Endothelial cell of umbilical vein (primary cell): ENCODE data around the gene KCNQ1OT1. TPM values are rescaled to one million over a fixed set of nuclear protein-coding genes. Genes with fewer than 3 reads are reported as not detected.

ENCODE experiments used
- BruUV-seq: library from RNA; stranded (reverse); fragments of 400-500 nt; replicated peaks from 2 replicates; lab custom pipeline; 2021; lab: Mats Ljungman, UMichigan
- CTCF ChIA-PET: fragments of 300-600, 350-600 bp; sonication (Branson Sonifier 250); formaldehyde crosslinking; loops from one replicate; lab custom pipeline; 2021; ENCODE audit warnings: antibody characterized with exemption, inconsistent platforms; lab: Charles Lee
- POLR2A ChIA-PET: fragments of 300-600, 350-600 bp; sonication (Branson Sonifier 250); formaldehyde crosslinking; loops from one replicate; lab custom pipeline; 2021; ENCODE audit warnings: antibody characterized with exemption, inconsistent platforms; lab: Charles Lee
- DNase-seq: peaks from one replicate; pipeline ENCODE4 v3.0.0-alpha.2; 2011; ENCODE audit warnings: low read depth, low spot score
- FAIRE-seq: peaks from 2 replicates; lab custom pipeline; 2011; peaks lifted over from hg19 to GRCh38; lab: Jason Lieb, UNC
- H2AFZ ChIP-seq: 2 replicates; pipeline ENCODE4 v1.6.0; 2012; ENCODE audit warnings: low read depth, low read length, control low read depth, inconsistent platforms
- H3K27ac ChIP-seq: 2 replicates; pipeline ENCODE4 v1.5.1; 2011; ENCODE audit warnings: low read depth, mild to moderate bottlenecking, control low read depth, low read length, moderate library complexity; ENCODE audit not compliant: insufficient read depth
- H3K27me3 ChIP-seq, 2 experiments: 2 replicates each; pipeline versions ENCODE4 v1.6.0 to v1.6.1; 2011; ENCODE audit warnings: low read length in 2 of 2, mixed read lengths in 1 of 2; ENCODE audit not compliant: control insufficient read depth in 2 of 2, insufficient read depth in 2 of 2
- H3K36me3 ChIP-seq, 2 experiments: 2 replicates in 1 of 2; 3 replicates in 1 of 2; pipeline ENCODE4 v1.5.1; 2011; ENCODE audit warnings: low read length in 2 of 2, mild to moderate bottlenecking in 1 of 2, moderate library complexity in 1 of 2; ENCODE audit not compliant: control insufficient read depth in 2 of 2, insufficient read depth in 2 of 2; ENCODE audit errors: extremely low read depth in 1 of 2
- H3K4me1 ChIP-seq: 3 replicates; pipeline ENCODE4 v1.5.1; 2011; ENCODE audit warnings: mild to moderate bottlenecking, low read length; ENCODE audit not compliant: control insufficient read depth, insufficient read depth; ENCODE audit errors: extremely low read depth
- H3K4me2 ChIP-seq: 2 replicates; pipeline ENCODE4 v1.6.1; 2011; ENCODE audit warnings: low read length, control low read depth, mixed read lengths; ENCODE audit not compliant: insufficient read depth
- H3K4me3 ChIP-seq, 3 experiments: fragments of 200-600 bp in 1 of 3; sonication (generic), shearing (Covaris generic) in 1 of 3; replicated peaks in 1 of 3; 2 replicates each; pipeline ENCODE4 v1.5.1; 2011 to 2016; ENCODE audit warnings: control low read depth in 3 of 3, low read length in 3 of 3, mild to moderate bottlenecking in 2 of 3, inconsistent platforms in 1 of 3, low read depth in 1 of 3, moderate library complexity in 1 of 3; ENCODE audit not compliant: insufficient read depth in 1 of 3
- H3K79me2 ChIP-seq: 2 replicates; pipeline ENCODE4 v1.6.0; 2012; ENCODE audit warnings: low read length, inconsistent platforms; ENCODE audit not compliant: control insufficient read depth, insufficient read depth
- H3K9ac ChIP-seq: replicated peaks from 2 replicates; pipeline ENCODE3; 2011; ENCODE audit warnings: low read length, control low read depth; ENCODE audit not compliant: insufficient read depth; ENCODE audit errors: extremely low read depth
- H3K9me1 ChIP-seq: replicated peaks from 3 replicates; pipeline ENCODE4 v1.6.0; 2011; ENCODE audit warnings: mild to moderate bottlenecking, low read length; ENCODE audit not compliant: control insufficient read depth, insufficient read depth; ENCODE audit errors: extremely low read depth
- H3K9me3 ChIP-seq: replicated peaks from 2 replicates; pipeline ENCODE4 v1.5.1; 2012; ENCODE audit warnings: low read length, inconsistent platforms; ENCODE audit not compliant: control insufficient read depth, insufficient read depth
- H4K20me1 ChIP-seq: replicated peaks from 2 replicates; pipeline ENCODE3; 2011; ENCODE audit warnings: mild to moderate bottlenecking, low read length; ENCODE audit not compliant: control insufficient read depth, insufficient read depth; ENCODE audit errors: extremely low read depth
- EZH2 ChIP-seq: IDR thresholded peaks from 2 replicates; pipeline ENCODE4 v1.6.1; 2012; ENCODE audit warnings: borderline replicate concordance, low read depth, mild to moderate bottlenecking, moderate library complexity, low read length, inconsistent platforms; ENCODE audit not compliant: severe bottlenecking
- FOS ChIP-seq: IDR thresholded peaks from 2 replicates; pipeline ENCODE4 v1.6.1; 2011; ENCODE audit warnings: mild to moderate bottlenecking, low read length, moderate library complexity, borderline replicate concordance; ENCODE audit not compliant: insufficient read depth
- GATA2 ChIP-seq: IDR thresholded peaks from 2 replicates; pipeline ENCODE4 v1.7.0; 2011; ENCODE audit warnings: low read depth, mild to moderate bottlenecking, moderate library complexity, mixed read lengths, low read length; ENCODE audit not compliant: insufficient read length, insufficient read depth
- JUN ChIP-seq: IDR thresholded peaks from 2 replicates; pipeline ENCODE4 v1.6.1; 2011; ENCODE audit warnings: borderline replicate concordance, low read depth; ENCODE audit not compliant: insufficient read length, insufficient read depth
- MYC ChIP-seq: IDR thresholded peaks from one replicate; pipeline ENCODE4 v1.6.1; 2011; ENCODE audit warnings: mild to moderate bottlenecking, low read depth, low read length
- POLR2A ChIP-seq: IDR thresholded peaks from 2 replicates; pipeline ENCODE4 v1.6.1; 2012; ENCODE audit warnings: low read depth, mild to moderate bottlenecking, control low read depth, low read length
- POLR2AphosphoS5 ChIP-seq: IDR thresholded peaks from 2 replicates; pipeline ENCODE4 v1.6.1; 2012; ENCODE audit warnings: low read depth, mild to moderate bottlenecking, control low read depth, low read length, moderate library complexity; ENCODE audit not compliant: insufficient read depth
- dilution Hi-C: fragments of 300-500 bp; cut with MboI; formaldehyde crosslinking; loops from one replicate; pipeline ENCODE4 v1.15.0; 2019; ENCODE audit warnings: low sequenced_read_pairs; ENCODE audit not compliant: extremely low pct_ligation_motif_present
- intact Hi-C: fragments of 100-400 bp; cut with micrococcal nuclease; formaldehyde crosslinking; loops from one replicate; pipeline ENCODE4 v1.10.0; 2022
- polyA plus RNA-seq, 4 experiments: library from polyadenylated mRNA; depleted of rRNA in 3 of 4; stranded (reverse) in 3 of 4; unstranded in 1 of 4; fragments of >200 nt; gene quantifications; 2 replicates each; pipeline versions ENCODE4 v1.2.1 to v1.2.3, GENCODE V29; 2011 to 2012; ENCODE audit warnings: missing spikeins in 1 of 4
- total RNA-seq: library from RNA; stranded (reverse); gene quantifications from 2 replicates; pipeline ENCODE4 v1.2.3, GENCODE V29; 2021
- TF ChIP-seq, protein P1 (sequence below), 2 donors: IDR thresholded peaks; 1 replicate in 1 of 2; 2 replicates in 1 of 2; pipeline ENCODE4 v1.5.1; 2011; ENCODE audit warnings: low read length in 2 of 2, mild to moderate bottlenecking in 2 of 2, moderate library complexity in 2 of 2, control low read depth in 1 of 2, inconsistent platforms in 1 of 2, low read depth in 1 of 2; ENCODE audit not compliant: insufficient read depth in 1 of 2; ENCODE audit errors: extremely low read depth in 1 of 2
- TF ChIP-seq, protein P2 (sequence below): IDR thresholded peaks from 2 replicates; pipeline ENCODE4 v1.6.1; 2011; ENCODE audit not compliant: insufficient read depth, insufficient read length

Gene KCNQ1OT1
- total and polyA plus RNA-seq, 2 donors (not counting 3 experiments of a cell fraction or from before 2014, with no cell fraction given) = 0.11 to 1.8 TPM

DNA sequence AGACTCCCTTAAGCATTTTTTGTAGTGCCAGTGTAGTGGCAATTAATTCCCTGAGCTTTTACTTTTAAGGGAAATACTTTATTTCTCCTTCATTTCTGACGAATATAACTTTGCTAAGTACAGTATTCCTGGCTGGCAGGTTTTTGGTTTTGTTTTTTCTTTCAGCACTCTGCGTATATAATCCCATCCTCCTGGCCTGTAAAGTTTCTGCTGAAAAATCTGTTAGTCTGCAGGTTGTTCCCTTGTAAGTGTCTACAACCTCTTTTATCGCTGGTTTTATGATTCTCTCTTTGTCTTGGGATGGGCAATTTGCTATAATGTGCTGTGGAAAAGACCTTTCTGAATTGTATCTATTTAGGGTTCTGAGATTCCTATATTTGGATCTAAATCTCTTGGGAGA lies 56.0 kb downstream of the KCNQ1OT1 start:
- Histone ChIP-seq H3K4me2 (no peak overlapping the region), H4K20me1 (no peaks in the 10 kb centered on the region), H3K9ac (no peak overlapping the region), H3K4me3 (no peak overlapping the region), H3K79me2 (no peaks in the 10 kb centered on the region), H3K27ac (no peak overlapping the region), H3K27me3 (no peaks in the 10 kb centered on the region), H2AFZ (no peak overlapping the region), H3K9me3 (peaks cover 8% of the 10 kb centered on the region), H3K9me1 (no peaks in the 10 kb centered on the region), H3K36me3 (no peaks in the 10 kb centered on the region), H3K4me1 (no peaks in the 10 kb centered on the region)
- dilution Hi-C loops = no loop called here
- no peak for TF ChIP-seq EZH2
- TF ChIP-seq, protein P1, sequence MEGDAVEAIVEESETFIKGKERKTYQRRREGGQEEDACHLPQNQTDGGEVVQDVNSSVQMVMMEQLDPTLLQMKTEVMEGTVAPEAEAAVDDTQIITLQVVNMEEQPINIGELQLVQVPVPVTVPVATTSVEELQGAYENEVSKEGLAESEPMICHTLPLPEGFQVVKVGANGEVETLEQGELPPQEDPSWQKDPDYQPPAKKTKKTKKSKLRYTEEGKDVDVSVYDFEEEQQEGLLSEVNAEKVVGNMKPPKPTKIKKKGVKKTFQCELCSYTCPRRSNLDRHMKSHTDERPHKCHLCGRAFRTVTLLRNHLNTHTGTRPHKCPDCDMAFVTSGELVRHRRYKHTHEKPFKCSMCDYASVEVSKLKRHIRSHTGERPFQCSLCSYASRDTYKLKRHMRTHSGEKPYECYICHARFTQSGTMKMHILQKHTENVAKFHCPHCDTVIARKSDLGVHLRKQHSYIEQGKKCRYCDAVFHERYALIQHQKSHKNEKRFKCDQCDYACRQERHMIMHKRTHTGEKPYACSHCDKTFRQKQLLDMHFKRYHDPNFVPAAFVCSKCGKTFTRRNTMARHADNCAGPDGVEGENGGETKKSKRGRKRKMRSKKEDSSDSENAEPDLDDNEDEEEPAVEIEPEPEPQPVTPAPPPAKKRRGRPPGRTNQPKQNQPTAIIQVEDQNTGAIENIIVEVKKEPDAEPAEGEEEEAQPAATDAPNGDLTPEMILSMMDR (IDR thresholded peaks at IDR 0.05; ENCODE audit: extremely low read depth in 1 of 2, insufficient read depth in 1 of 2, low read depth in 1 of 2, low read length in 2 of 2) = no peak
- TF ChIP-seq POLR2AphosphoS5 = no peak
- TF ChIP-seq MYC = no peak
- no peak for TF ChIP-seq POLR2A
- no peak for TF ChIP-seq GATA2
- no peak for TF ChIP-seq FOS
- TF ChIP-seq, protein P2, sequence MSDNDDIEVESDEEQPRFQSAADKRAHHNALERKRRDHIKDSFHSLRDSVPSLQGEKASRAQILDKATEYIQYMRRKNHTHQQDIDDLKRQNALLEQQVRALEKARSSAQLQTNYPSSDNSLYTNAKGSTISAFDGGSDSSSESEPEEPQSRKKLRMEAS = no peak
- no peak for TF ChIP-seq JUN
- POLR2A ChIA-PET = no interaction called here
- BruUV-seq = no TSS peak
- FAIRE-seq = no peak
- no peak for DNase-seq
- intact Hi-C loops = no loop called here
- CTCF ChIA-PET = no interaction called here
